Measurements from ENCODE around the gene NFIA.

NFIA gene

GRCh38 chr1:61081686-61082310 is 563 bp upstream of the NFIA start:
- ChIA-PET CTCF (interaction anchor here (0.6 to 1.0 kb wide), 4 partner anchors 33 to 506 kb away, joined by 3 to 9 read pairs (median 4); no protein-coding TSS in a partner anchor), POLR2A (interaction anchor here (0.6 to 2.2 kb wide), 21 partner anchors 10 to 1401 kb away, joined by 3 to 14 read pairs (median 4); no protein-coding TSS in a partner anchor)
- Histone ChIP-seq H3K9me3 (ENCODE audit: control insufficient read depth, insufficient read depth, low read depth, low read length) (no peaks in the 10 kb centered on the region), H3K27ac (ENCODE audit: extremely low read depth, low read depth, low read length) (peak overlapping the region; percentile 93), H3K4me3 (ENCODE audit: low read depth, low read length) (peak overlapping the region; percentile 95), H3K4me1 (ENCODE audit: control insufficient read depth, insufficient read depth, low read length) (peaks cover 21% of the 10 kb centered on the region), H3K36me3 (ENCODE audit: control insufficient read depth in 2 of 2, insufficient read depth in 1 of 2, low read length in 2 of 2) (no peaks in the 10 kb centered on the region)
- 0 out of 2 replicates have a peak, but pooled peaks have one; percentile 5 for TF ChIP-seq ZNF777 (tag by site-specific recombination; IDR thresholded peaks at IDR 0.05; ENCODE audit: borderline replicate concordance)
- TF ChIP-seq KLF17 (tag by site-specific recombination; IDR thresholded peaks at IDR 0.05): no peak
- 0 out of 2 replicates have a peak, but pooled peaks have one; percentile 4 for TF ChIP-seq ZNF623 (tag by site-specific recombination; IDR thresholded peaks at IDR 0.05)
- no peak for TF ChIP-seq ZNF324 (tag by site-specific recombination; IDR thresholded peaks at IDR 0.05)
- no peak for TF ChIP-seq TSHZ1 (tag by site-specific recombination; IDR thresholded peaks at IDR 0.05; ENCODE audit: borderline replicate concordance)
- TF ChIP-seq HOXD13 (CRISPR knock-in tag; IDR thresholded peaks at IDR 0.05; ENCODE audit: borderline replicate concordance): no peak
- TF ChIP-seq ZNF776 (tag by site-specific recombination; IDR thresholded peaks at IDR 0.05; ENCODE audit: borderline replicate concordance): no peak
- TF ChIP-seq KLF8 (tag by site-specific recombination; IDR thresholded peaks at IDR 0.05): no peak
- TF ChIP-seq ZNF391 (tag by site-specific recombination; IDR thresholded peaks at IDR 0.05; ENCODE audit: borderline replicate concordance, low read depth): no peak
- no peak for TF ChIP-seq REST (tag by site-specific recombination; IDR thresholded peaks at IDR 0.05)
- no peak for TF ChIP-seq SETDB1 (IDR thresholded peaks at IDR 0.05; ENCODE audit: insufficient read length, low read length)
- no peak for TF ChIP-seq ZNF510 (tag by site-specific recombination; IDR thresholded peaks at IDR 0.05; ENCODE audit: insufficient replicate concordance)
- no peak for TF ChIP-seq ZNF707 (tag by site-specific recombination; IDR thresholded peaks at IDR 0.05)
- no peak for TF ChIP-seq OVOL3 (tag by site-specific recombination; IDR thresholded peaks at IDR 0.05)
- TF ChIP-seq WT1 (tag by site-specific recombination; IDR thresholded peaks at IDR 0.05): no peak
- no peak for TF ChIP-seq ZNF266 (tag by site-specific recombination; IDR thresholded peaks at IDR 0.05; ENCODE audit: low read depth)
- TF ChIP-seq ZBTB10 (tag by site-specific recombination; IDR thresholded peaks at IDR 0.05): no peak
- no peak for TF ChIP-seq KLF1 (tag by site-specific recombination; IDR thresholded peaks at IDR 0.05)
- no peak for TF ChIP-seq ZNF654 (tag by site-specific recombination; IDR thresholded peaks at IDR 0.05; ENCODE audit: low read depth)
- no peak for TF ChIP-seq ZBTB26 (tag by site-specific recombination; optimal IDR thresholded peaks at IDR 0.05)
- no peak for TF ChIP-seq ZNF624 (tag by site-specific recombination; IDR thresholded peaks at IDR 0.05)
- peak; percentile 66 for TF ChIP-seq OSR2 (tag by site-specific recombination; IDR thresholded peaks at IDR 0.05)
- TF ChIP-seq ZBTB20 (tag by site-specific recombination; IDR thresholded peaks at IDR 0.05): 0 out of 2 replicates have a peak, but pooled peaks have one; percentile 11
- no peak; the same call in none of the 2 replicates for TF ChIP-seq ZNF335 (tag by site-specific recombination; conservative IDR thresholded peaks at IDR 0.05)
- TF ChIP-seq ZFP3 (tag by site-specific recombination; IDR thresholded peaks at IDR 0.05; ENCODE audit: low read depth): no peak

All from HEK293 (cell line).